ENCODE data around the gene CAMTA1.
"Not testable (repeated sequence)": the region's sequence is repeated elsewhere in the genome, so short reads cannot be mapped to it uniquely, and the experiment has no call there.

CAMTA1 gene

DNA sequence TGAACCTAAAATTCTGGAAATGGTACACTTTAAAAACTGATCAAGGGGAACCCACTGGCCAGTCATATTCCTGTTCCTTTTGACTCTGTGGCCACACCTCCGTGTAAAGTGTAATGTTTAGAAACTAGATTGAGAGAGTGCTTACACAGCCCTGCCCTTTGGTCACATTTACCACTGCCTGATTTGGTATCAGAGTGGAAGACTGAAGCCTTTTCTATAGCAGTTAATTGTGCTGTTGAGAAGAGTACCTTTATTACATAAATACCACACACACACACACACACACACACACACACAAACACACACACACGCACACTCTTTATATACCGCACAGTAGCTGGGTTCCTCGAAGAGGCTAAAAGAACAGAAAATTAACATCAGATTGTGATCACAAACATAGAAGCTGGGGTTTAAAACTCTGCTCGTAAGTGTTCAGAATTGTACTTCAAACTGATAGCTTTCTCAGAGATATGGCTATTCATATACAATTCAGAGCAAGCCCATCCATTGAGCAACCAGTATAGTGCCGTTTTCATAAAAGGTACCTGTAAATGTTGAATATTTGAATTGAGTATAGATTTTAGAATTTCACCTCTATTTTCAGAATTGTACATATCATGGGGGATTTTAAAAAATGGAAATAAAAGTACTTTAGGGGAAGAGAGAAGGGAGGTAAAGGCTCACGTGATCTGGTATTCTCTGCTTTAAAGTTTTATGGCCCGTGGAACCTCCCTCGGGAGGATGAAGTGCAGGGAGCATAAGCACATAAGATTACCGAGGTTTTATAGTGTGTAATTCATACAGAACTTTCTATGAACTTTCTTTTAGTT is 37.5 kb downstream of the CAMTA1 start:
- no peak overlapping the region for H3K4me3 ChIP-seq (ENCODE audit: low read depth, low read length)
- TF ChIP-seq, protein P1, sequence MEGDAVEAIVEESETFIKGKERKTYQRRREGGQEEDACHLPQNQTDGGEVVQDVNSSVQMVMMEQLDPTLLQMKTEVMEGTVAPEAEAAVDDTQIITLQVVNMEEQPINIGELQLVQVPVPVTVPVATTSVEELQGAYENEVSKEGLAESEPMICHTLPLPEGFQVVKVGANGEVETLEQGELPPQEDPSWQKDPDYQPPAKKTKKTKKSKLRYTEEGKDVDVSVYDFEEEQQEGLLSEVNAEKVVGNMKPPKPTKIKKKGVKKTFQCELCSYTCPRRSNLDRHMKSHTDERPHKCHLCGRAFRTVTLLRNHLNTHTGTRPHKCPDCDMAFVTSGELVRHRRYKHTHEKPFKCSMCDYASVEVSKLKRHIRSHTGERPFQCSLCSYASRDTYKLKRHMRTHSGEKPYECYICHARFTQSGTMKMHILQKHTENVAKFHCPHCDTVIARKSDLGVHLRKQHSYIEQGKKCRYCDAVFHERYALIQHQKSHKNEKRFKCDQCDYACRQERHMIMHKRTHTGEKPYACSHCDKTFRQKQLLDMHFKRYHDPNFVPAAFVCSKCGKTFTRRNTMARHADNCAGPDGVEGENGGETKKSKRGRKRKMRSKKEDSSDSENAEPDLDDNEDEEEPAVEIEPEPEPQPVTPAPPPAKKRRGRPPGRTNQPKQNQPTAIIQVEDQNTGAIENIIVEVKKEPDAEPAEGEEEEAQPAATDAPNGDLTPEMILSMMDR (IDR thresholded peaks at IDR 0.05; ENCODE audit: low read depth, low read length), result no peak

DNA sequence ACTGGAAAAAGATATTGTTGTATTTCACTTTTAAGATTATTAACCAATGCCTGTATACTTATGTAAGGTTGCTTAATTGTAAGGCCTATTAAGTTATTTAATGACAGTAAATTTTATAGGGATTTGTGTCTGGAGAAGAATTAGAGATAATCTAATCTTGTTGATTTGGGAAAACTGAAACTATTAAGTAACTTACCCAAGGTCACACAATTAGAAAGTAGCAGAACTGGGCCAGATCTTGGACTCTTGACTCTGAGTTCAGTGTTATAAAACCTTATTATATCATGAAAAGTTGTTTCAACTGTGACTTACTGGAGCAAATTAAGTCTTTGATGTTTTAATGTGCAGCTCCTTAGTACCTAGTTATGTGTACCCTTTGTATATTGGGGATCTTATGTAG is 38.5 kb downstream of the CAMTA1 start:
- no peak overlapping the region for H3K4me3 ChIP-seq (ENCODE audit: low read depth, low read length)
- TF ChIP-seq, protein P1 (IDR thresholded peaks at IDR 0.05; ENCODE audit: low read depth, low read length), result no peak

DNA sequence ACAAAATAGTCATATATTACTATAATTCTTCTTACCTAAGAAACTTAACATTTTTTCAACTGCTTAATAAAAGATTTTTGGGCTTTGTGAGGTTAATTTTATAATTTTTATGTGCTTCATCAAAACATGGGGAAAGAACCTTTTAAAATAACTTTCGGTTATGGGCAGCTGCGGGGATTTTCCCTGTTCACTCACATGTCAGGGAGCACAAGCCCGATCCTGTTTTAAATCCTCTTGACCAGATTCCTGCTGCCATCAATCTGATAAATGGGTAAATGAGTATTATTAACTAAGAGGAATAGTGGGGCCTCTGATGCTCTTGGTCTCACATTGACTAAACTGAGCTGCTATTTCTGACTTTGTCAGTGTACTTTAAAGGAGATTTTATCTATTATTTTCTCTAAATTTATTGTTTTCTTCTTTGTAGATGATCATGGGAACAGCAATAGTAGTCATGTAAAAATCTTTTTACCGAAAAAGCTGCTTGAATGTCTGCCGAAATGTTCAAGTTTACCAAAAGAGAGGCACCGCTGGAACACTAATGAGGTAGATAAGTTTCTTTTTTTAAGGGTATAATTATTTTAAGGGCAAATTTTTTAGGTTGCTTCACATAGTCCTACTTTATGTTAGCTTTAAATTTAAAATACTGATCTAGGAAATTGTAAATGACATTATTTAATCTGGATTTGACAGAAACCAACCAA is 39.6 kb downstream of the CAMTA1 start:
- no peak overlapping the region for H3K4me3 ChIP-seq (ENCODE audit: low read depth, low read length)
- TF ChIP-seq, protein P1 (IDR thresholded peaks at IDR 0.05; ENCODE audit: low read depth, low read length), result no peak

DNA sequence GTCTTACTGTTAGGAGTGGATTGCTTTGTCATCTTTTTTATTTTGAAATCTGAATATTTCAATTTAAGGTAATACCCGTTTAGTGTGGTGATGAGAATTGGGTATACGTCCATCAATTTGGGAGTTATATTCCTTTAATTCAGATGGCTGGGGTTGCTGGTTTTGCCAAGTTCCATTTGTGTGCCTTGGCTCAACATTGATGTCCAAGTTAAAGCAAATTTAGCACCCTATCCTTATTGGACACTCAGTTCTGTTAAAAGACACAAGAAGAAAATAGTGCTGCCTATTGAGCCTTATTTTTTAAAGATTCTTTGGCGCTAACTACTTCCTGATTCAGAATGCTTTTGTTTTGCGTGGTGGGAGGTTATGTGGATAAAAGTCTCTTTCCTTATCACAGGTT is 40.6 kb downstream of the CAMTA1 start:
- H3K4me3 ChIP-seq (ENCODE audit: low read depth, low read length), result no peak overlapping the region
- TF ChIP-seq, protein P1 (IDR thresholded peaks at IDR 0.05; ENCODE audit: low read depth, low read length), result no peak

DNA sequence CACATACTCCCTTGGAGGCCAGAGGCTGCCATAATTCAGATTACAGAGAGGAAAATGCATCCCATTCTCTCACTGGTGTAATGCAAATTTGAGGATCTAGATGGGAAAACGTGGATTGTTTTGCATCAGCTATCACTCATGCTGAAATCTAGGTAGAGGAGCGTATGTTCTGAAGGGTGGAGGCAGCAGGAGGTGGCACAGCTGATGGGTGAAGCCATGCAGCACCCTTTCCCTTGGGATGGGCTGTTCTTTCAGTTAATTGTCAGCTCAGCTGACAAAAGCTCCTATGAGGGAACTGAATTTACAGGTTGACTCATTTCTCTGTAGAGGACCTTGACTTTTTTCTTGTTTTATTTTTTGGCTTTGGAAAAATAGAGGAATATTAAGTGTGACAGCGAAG is 41.8 kb downstream of the CAMTA1 start:
- no peak overlapping the region for H3K4me3 ChIP-seq (ENCODE audit: low read depth, low read length)
- TF ChIP-seq, protein P1 (IDR thresholded peaks at IDR 0.05; ENCODE audit: low read depth, low read length), result no peak

DNA sequence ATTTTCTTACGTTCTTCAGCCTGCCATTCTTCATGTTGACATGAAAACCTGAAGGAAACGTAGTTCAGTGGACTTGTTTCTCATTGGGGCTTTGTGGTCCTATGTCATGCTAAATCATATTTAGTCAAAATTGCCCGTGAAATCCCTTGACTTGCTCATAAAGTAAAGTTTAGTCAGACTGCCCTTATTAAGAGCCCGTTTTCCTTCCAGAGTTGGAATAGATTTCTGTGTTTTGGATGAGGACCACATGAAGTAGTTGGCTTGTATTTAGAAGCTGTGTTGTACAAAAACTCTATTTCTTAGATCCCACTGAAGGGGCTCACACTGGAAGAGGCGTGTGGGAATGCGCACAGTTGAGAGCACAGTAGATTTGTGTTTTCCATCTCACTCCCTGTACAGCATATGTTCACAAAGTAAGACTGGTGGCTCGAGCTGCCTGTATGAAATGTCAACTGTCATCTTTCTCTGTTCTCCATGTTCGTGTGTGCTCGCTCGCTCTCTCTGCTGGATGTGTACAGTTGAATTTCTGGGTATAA is 42.4 kb downstream of the CAMTA1 start:
- TF ChIP-seq, protein P1 (IDR thresholded peaks at IDR 0.05; ENCODE audit: low read depth, low read length), result no peak

DNA sequence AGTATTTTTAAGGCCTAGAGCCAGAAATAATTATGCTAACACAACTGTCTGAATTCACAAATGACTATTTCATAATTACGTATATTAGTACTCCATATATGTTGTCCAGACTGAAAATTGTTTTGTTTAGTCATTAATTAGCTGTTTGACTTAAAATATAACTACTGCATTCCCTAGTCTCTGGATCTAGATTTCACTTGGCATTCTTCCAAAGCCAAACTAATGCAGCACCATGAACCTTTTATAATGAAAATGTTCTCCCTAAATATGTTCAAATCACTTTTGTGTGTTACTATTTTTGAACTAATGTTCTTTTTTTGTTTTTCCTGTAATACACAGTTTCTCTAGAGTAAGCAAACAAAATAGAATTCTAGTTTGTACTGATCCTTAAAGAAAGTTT is 46.1 kb downstream of the CAMTA1 start:
- H3K4me3 ChIP-seq (ENCODE audit: low read depth, low read length), result no peak overlapping the region
- TF ChIP-seq, protein P1 (IDR thresholded peaks at IDR 0.05; ENCODE audit: low read depth, low read length), result no peak

More for the DNA sequence above, 42.4 kb downstream of the CAMTA1 start:
- H3K4me3 ChIP-seq (ENCODE audit: low read depth, low read length), result no peak overlapping the region

DNA sequence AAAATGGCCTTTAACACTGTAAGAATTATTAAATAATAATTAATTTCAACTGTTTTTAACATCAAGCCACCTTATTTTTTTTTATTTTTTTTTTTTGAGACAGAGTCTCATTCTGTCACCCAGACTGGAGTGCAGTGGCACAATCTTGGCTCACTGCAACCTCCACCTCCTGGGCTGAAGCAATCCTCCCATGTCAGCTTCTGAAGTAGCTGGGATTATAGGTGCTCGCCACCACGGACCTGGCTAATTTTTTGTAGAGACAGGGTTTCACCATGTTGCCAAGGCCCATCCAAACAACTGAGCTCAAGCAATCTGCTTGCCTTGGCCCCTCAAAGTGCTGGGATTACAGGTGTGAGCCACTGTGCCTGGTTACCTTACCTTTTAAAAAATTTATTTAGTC is 46.8 kb downstream of the CAMTA1 start:
- not testable (repeated sequence) for H3K4me3 ChIP-seq (ENCODE audit: low read depth, low read length)

Data from WI38 (cell line).